ENCODE results near the gene LPIN1. TPM values are rescaled to one million over a fixed set of nuclear protein-coding genes. Genes with fewer than 3 reads are reported as not detected.

LPIN1 gene
- total and polyA plus RNA-seq, 4 donors: 10.1 to 27.4 (median 13.4) TPM

DNA sequence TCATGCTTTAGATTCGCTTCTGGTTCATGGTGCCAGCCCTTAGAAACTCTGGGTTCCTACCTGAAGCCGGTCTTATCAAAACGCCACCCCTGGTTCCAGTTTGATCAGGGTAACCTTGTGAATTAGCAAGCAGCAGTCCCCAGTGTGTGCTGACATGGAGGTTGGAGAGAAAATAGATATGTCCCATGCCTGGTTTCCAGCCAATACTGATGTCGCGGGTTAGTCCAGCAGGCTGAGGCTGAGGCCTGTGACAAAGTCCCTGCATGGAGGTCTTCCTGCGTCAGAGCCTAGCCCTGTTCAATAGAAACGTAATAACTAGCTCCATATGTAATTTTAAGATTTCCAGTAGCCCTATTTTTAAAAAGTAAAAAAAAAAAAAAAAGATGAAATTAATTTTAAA lies 28.2 kb downstream of the LPIN1 start:
- 93% methylated on average over 7 of the region's 7 CpGs for WGBS
- H3K9me3 ChIP-seq (ENCODE audit: control insufficient read depth in 4 of 4, low read length in 3 of 4): no peaks in the 10 kb centered on the region
- H3K27me3 ChIP-seq (ENCODE audit: control insufficient read depth in 4 of 4, insufficient read depth in 4 of 4, low read length in 3 of 4): no peaks in the 10 kb centered on the region
- H3K36me3 ChIP-seq (ENCODE audit: control insufficient read depth in 4 of 4, insufficient read depth in 3 of 4, low read depth in 1 of 4, low read length in 3 of 4): peaks cover 21 to 38% (median 32%) of the 10 kb centered on the region in 4 donors
- peaks cover 0 to 12% (median 6%) of the 10 kb centered on the region in 4 donors for H3K4me1 ChIP-seq (ENCODE audit: control insufficient read depth in 4 of 4, insufficient read depth in 4 of 4, low read length in 3 of 4)
- no peak for DNase-seq (ENCODE audit: low spot score)
- no peak overlapping the region for H3K4me3 ChIP-seq (ENCODE audit: low read depth in 1 of 3, low read length in 3 of 3)
- no peak overlapping the region for H3K27ac ChIP-seq (ENCODE audit: low read depth in 1 of 2, low read length in 2 of 2)
- no peak overlapping the region for H3K9ac ChIP-seq (ENCODE audit: low read depth in 1 of 2, low read length in 2 of 2)
- TF ChIP-seq YY1 (IDR thresholded peaks at IDR 0.05) (no peak), NR2F2 (IDR thresholded peaks at IDR 0.05) (no peak), HNF4G (IDR thresholded peaks at IDR 0.05) (no peak), GABPA (IDR thresholded peaks at IDR 0.05 in 1 of 2, conservative IDR thresholded peaks at IDR 0.05 in 1 of 2) (no peak), RAD21 (IDR thresholded peaks at IDR 0.05) (no peak), FOXA2 (IDR thresholded peaks at IDR 0.05) (no peak), TAF1 (conservative IDR thresholded peaks at IDR 0.05) (no peak), RXRA (IDR thresholded peaks at IDR 0.05) (no peak), SP1 (IDR thresholded peaks at IDR 0.05) (no peak), HNF4A (conservative IDR thresholded peaks at IDR 0.05) (no peak), EGR1 (IDR thresholded peaks at IDR 0.05; ENCODE audit: low read depth in 2 of 2) (no peak)
- TF ChIP-seq, protein P1, sequence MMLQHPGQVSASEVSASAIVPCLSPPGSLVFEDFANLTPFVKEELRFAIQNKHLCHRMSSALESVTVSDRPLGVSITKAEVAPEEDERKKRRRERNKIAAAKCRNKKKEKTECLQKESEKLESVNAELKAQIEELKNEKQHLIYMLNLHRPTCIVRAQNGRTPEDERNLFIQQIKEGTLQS (IDR thresholded peaks at IDR 0.05): no peak
- TF ChIP-seq, protein P2, sequence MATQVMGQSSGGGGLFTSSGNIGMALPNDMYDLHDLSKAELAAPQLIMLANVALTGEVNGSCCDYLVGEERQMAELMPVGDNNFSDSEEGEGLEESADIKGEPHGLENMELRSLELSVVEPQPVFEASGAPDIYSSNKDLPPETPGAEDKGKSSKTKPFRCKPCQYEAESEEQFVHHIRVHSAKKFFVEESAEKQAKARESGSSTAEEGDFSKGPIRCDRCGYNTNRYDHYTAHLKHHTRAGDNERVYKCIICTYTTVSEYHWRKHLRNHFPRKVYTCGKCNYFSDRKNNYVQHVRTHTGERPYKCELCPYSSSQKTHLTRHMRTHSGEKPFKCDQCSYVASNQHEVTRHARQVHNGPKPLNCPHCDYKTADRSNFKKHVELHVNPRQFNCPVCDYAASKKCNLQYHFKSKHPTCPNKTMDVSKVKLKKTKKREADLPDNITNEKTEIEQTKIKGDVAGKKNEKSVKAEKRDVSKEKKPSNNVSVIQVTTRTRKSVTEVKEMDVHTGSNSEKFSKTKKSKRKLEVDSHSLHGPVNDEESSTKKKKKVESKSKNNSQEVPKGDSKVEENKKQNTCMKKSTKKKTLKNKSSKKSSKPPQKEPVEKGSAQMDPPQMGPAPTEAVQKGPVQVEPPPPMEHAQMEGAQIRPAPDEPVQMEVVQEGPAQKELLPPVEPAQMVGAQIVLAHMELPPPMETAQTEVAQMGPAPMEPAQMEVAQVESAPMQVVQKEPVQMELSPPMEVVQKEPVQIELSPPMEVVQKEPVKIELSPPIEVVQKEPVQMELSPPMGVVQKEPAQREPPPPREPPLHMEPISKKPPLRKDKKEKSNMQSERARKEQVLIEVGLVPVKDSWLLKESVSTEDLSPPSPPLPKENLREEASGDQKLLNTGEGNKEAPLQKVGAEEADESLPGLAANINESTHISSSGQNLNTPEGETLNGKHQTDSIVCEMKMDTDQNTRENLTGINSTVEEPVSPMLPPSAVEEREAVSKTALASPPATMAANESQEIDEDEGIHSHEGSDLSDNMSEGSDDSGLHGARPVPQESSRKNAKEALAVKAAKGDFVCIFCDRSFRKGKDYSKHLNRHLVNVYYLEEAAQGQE (IDR thresholded peaks at IDR 0.05): no peak
- TF ChIP-seq, protein P3, sequence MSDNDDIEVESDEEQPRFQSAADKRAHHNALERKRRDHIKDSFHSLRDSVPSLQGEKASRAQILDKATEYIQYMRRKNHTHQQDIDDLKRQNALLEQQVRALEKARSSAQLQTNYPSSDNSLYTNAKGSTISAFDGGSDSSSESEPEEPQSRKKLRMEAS (IDR thresholded peaks at IDR 0.05): no peak
- TF ChIP-seq, protein P4, sequence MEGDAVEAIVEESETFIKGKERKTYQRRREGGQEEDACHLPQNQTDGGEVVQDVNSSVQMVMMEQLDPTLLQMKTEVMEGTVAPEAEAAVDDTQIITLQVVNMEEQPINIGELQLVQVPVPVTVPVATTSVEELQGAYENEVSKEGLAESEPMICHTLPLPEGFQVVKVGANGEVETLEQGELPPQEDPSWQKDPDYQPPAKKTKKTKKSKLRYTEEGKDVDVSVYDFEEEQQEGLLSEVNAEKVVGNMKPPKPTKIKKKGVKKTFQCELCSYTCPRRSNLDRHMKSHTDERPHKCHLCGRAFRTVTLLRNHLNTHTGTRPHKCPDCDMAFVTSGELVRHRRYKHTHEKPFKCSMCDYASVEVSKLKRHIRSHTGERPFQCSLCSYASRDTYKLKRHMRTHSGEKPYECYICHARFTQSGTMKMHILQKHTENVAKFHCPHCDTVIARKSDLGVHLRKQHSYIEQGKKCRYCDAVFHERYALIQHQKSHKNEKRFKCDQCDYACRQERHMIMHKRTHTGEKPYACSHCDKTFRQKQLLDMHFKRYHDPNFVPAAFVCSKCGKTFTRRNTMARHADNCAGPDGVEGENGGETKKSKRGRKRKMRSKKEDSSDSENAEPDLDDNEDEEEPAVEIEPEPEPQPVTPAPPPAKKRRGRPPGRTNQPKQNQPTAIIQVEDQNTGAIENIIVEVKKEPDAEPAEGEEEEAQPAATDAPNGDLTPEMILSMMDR (IDR thresholded peaks at IDR 0.05; ENCODE audit: low read depth, low read length, missing input control): no peak

DNA sequence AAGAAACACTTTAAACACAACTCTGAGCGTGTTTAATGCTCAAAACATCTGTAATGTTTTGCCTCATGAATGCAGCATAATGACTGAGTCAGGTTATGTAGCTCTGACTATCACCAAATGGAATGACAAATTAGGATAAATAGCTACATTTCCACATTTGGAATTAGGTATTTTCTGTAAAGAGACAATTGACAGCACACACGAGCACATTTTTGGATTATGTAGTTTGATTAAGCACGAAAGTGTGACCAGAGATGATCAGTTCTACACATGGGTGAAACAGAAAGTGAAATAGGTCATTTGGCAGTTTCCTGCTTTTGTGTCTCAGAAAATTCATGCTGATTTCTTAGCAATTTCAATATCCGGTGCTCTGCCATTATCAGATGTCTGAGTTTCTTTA lies 29.0 kb downstream of the LPIN1 start:
- no peaks in the 10 kb centered on the region for H3K27me3 ChIP-seq (ENCODE audit: control insufficient read depth in 4 of 4, insufficient read depth in 4 of 4, low read length in 3 of 4)
- peak overlapping the region; percentile 14 to 61 for H3K27ac ChIP-seq (ENCODE audit: low read depth in 1 of 2, low read length in 2 of 2)
- H3K9me3 ChIP-seq (ENCODE audit: control insufficient read depth in 4 of 4, low read length in 3 of 4): no peaks in the 10 kb centered on the region
- H3K4me1 ChIP-seq (ENCODE audit: control insufficient read depth in 4 of 4, insufficient read depth in 4 of 4, low read length in 3 of 4): peaks cover 0 to 12% (median 6%) of the 10 kb centered on the region in 4 donors
- WGBS: 36% methylated on average over 4 of the region's 4 CpGs
- TF ChIP-seq YY1 (IDR thresholded peaks at IDR 0.05) (no peak), TAF1 (conservative IDR thresholded peaks at IDR 0.05) (no peak), FOXA1 (IDR thresholded peaks at IDR 0.05) (no peak), NR2F2 (IDR thresholded peaks at IDR 0.05) (no peak), EGR1 (IDR thresholded peaks at IDR 0.05; ENCODE audit: low read depth in 2 of 2) (no peak), RAD21 (IDR thresholded peaks at IDR 0.05) (no peak)
- TF ChIP-seq, protein P4 (IDR thresholded peaks at IDR 0.05; ENCODE audit: low read depth, low read length, missing input control): no peak
- H3K9ac ChIP-seq (ENCODE audit: low read depth in 1 of 2, low read length in 2 of 2): peak overlapping the region in 1 of 2 donors; percentile 36
- H3K36me3 ChIP-seq (ENCODE audit: control insufficient read depth in 4 of 4, insufficient read depth in 3 of 4, low read depth in 1 of 4, low read length in 3 of 4): peaks cover 14 to 38% (median 29%) of the 10 kb centered on the region in 4 donors
- no peak for DNase-seq (ENCODE audit: low spot score)
- H3K4me3 ChIP-seq (ENCODE audit: low read depth in 1 of 3, low read length in 3 of 3): no peak overlapping the region

Measured in liver (tissue), 9 donors.